Prostate gland (tissue), 2 donors: ENCODE data around the gene MYL4. TPM values are rescaled to one million over a fixed set of nuclear protein-coding genes. Genes with fewer than 3 reads are reported as not detected.
"Not testable (repeated sequence)": the region's sequence is repeated elsewhere in the genome, so short reads cannot be mapped to it uniquely, and the experiment has no call there.

Source experiments
- DNase-seq: peaks from one replicate; pipeline ENCODE4 v3.0.0-alpha.2; 2019; ENCODE audit warnings: low spot score
- H3K27ac ChIP-seq, 2 donors: fragments of 200-600 bp; sonication (generic); 2 replicates each; pipeline ENCODE4 v1.5.1; 2017 to 2019
- H3K27me3 ChIP-seq: fragments of 200-600 bp; sonication (generic); replicated peaks from 2 replicates; pipeline ENCODE4 v1.5.1; 2019; ENCODE audit not compliant: insufficient read depth
- H3K36me3 ChIP-seq, 2 donors: fragments of 200-600 bp; sonication (generic); 1 replicate in 1 of 2; 2 replicates in 1 of 2; pipeline versions ENCODE4 v1.5.1 to v1.8.1; 2017 to 2019
- H3K4me1 ChIP-seq: fragments of 200-600 bp; sonication (generic); replicated peaks from 2 replicates; pipeline ENCODE4 v1.5.1; 2019
- H3K4me3 ChIP-seq, 2 donors: fragments of 200-600 bp; sonication (generic); 2 replicates each; pipeline ENCODE4 v1.5.1; 2017 to 2019
- H3K9me3 ChIP-seq: fragments of 200-600 bp; sonication (generic); 2 replicates; pipeline ENCODE4 v1.5.1; 2017
- CTCF ChIP-seq, 4 experiments: fragments of 200-600 bp in 2 of 4; fragments of 450-650 bp in 2 of 4; sonication (generic) in 2 of 4; IDR thresholded peaks; 1 replicate in 3 of 4; 2 replicates in 1 of 4; pipeline ENCODE4 v1.5.1; 2016 to 2019; ENCODE audit warnings: antibody characterized with exemption in 4 of 4, mild to moderate bottlenecking in 2 of 4, moderate library complexity in 2 of 4
- POLR2A ChIP-seq: fragments of 450-650 bp; IDR thresholded peaks from one replicate; pipeline ENCODE4 v1.6.1; 2016; ENCODE audit warnings: antibody characterized with exemption, mild to moderate bottlenecking
- POLR2AphosphoS5 ChIP-seq: sonication (generic); formaldehyde crosslinking; IDR thresholded peaks from one replicate; pipeline ENCODE4 v1.6.1; 2017; ENCODE audit warnings: antibody characterized with exemption
- WGBS: methylation state at CpG from one replicate; pipeline ENCODE4 v1.1.5; 2018; 5-methylcytosine and 5-hydroxymethylcytosine counted together
- intact Hi-C: fragments of 100-400 bp; cut with DNase I; formaldehyde crosslinking; loops from one replicate; pipeline ENCODE4 v1.14.2; 2022
- total RNA-seq, 2 donors: library from RNA; depleted of rRNA; stranded (reverse); fragments of >200 nt; gene quantifications; one replicate each; pipeline ENCODE4 v1.1.0, GENCODE V29; 2016

The MYL4 gene
- 1 to 10 TPM in 1 of 2 donors, not detected in 1; 4.3 TPM for total RNA-seq

GRCh38 chr17:47208744-47209488, at the start of gene MYL4:
Gene MYL4 (plus strand): TSS chr17:47209348. CDS start chr17:47209423, 75 bp downstream.
- H3K4me3 ChIP-seq, result no peak within 1 kb of the TSS
- H3K4me1 ChIP-seq, result no peaks in the 10 kb centered on the region
- H3K27me3 ChIP-seq, result no peaks in the 10 kb centered on the region
- H3K36me3 ChIP-seq, result no peaks in the 10 kb centered on the region
- no peak for DNase-seq
- no peaks in the 10 kb centered on the region for H3K9me3 ChIP-seq
- WGBS, result 77% methylated on average over 6 of the region's 6 CpGs
- H3K27ac ChIP-seq, result no peak within 1 kb of the TSS
- intact Hi-C loops, result no loop called here
- TF ChIP-seq CTCF (IDR thresholded peaks at IDR 0.05), result no peak

- TF ChIP-seq POLR2AphosphoS5 (no peak), CTCF (IDR thresholded peaks at IDR 0.05) (no peak), POLR2A (no peak)
- intact Hi-C loops, result no loop called here
- H3K9me3 ChIP-seq, result no peaks in the 10 kb centered on the region
- 83% methylated on average over 2 of the region's 2 CpGs for WGBS
- H3K36me3 ChIP-seq, result no peaks in the 10 kb centered on the region
- H3K4me1 ChIP-seq, result no peaks in the 10 kb centered on the region
- no peak overlapping the region for H3K4me3 ChIP-seq
- H3K27me3 ChIP-seq, result no peaks in the 10 kb centered on the region
- DNase-seq, result no peak
- H3K27ac ChIP-seq, result no peak overlapping the region
Observed at GRCh38 chr17:47162013-47162622, 47.0 kb upstream of the MYL4 start.

- no peaks in the 10 kb centered on the region for H3K4me1 ChIP-seq
- H3K27me3 ChIP-seq, result no peaks in the 10 kb centered on the region
- TF ChIP-seq POLR2A, result no peak
- TF ChIP-seq CTCF (IDR thresholded peaks at IDR 0.05), result no peak
- TF ChIP-seq POLR2AphosphoS5, result no peak
- no peak for DNase-seq
- H3K36me3 ChIP-seq, result no peaks in the 10 kb centered on the region
- H3K27ac ChIP-seq, result no peak overlapping the region
- intact Hi-C loops, result no loop called here
- WGBS, result 96% methylated on average over 5 of the region's 5 CpGs
- no peaks in the 10 kb centered on the region for H3K9me3 ChIP-seq
- H3K4me3 ChIP-seq, result no peak overlapping the region
Observed at GRCh38 chr17:47164263-47164662, 44.9 kb upstream of the MYL4 start.

- no peak overlapping the region for H3K4me3 ChIP-seq
- H3K27me3 ChIP-seq, result no peaks in the 10 kb centered on the region
- no peaks in the 10 kb centered on the region for H3K9me3 ChIP-seq
- intact Hi-C loops, result no loop called here
- no peaks in the 10 kb centered on the region for H3K4me1 ChIP-seq
- H3K36me3 ChIP-seq, result no peaks in the 10 kb centered on the region
- TF ChIP-seq CTCF (IDR thresholded peaks at IDR 0.05) (no peak), POLR2AphosphoS5 (no peak), POLR2A (no peak)
- no peak for DNase-seq
- no peak overlapping the region for H3K27ac ChIP-seq
- WGBS, result 82% methylated on average over 2 of the region's 2 CpGs
Observed at GRCh38 chr17:47165137-47165536, 44.0 kb upstream of the MYL4 start.

DNA sequence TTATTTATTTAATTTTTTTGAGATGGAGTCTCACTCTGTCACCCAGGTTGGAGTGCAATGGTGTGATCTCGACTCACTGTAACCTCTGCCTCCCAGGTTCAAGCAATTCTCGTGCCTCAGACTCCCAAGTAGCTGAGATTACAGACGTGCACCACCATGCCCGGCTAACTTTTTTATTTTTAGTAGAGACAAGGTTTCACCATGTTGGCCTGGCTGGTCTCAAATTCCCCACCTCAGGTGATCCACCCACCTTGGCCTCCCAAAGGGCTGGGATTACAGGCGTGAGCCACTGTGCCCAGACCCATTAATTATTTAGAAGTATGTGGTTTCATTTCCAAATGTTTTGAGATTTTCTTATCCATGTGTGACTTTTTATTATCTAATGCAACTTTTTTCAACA, 42.3 kb upstream of the MYL4 start:
- H3K4me3 ChIP-seq, H3K27me3 ChIP-seq, DNase-seq, H3K36me3 ChIP-seq, intact Hi-C loops, H3K4me1 ChIP-seq, H3K27ac ChIP-seq, H3K9me3 ChIP-seq: not testable (repeated sequence)
- WGBS, result 90% methylated on average over 5 of the region's 5 CpGs

GRCh38 chr17:47168896-47169295, 40.3 kb upstream of the MYL4 start:
- H3K4me1 ChIP-seq, H3K4me3 ChIP-seq, H3K9me3 ChIP-seq, DNase-seq, H3K27ac ChIP-seq, intact Hi-C loops, H3K27me3 ChIP-seq, H3K36me3 ChIP-seq: not testable (repeated sequence)
- WGBS, result 85% methylated on average over 4 of the region's 4 CpGs
